ENCODE data around the gene TSHZ1. TPM values are rescaled to one million over a fixed set of nuclear protein-coding genes. Genes with fewer than 3 reads are reported as not detected.
A peak's percentile ranks its signal among the peaks of the same experiment; 100 is the strongest.

TSHZ1 gene
- total RNA-seq, result 10 to 100 TPM; 17.1 to 23.7 TPM
- 10 to 100 TPM; 68.3 to 76.0 TPM for polyA plus RNA-seq (ENCODE audit: insufficient read length in 2 of 2)
- long read RNA-seq, donor 1, full-length matches to known transcripts, result 86 of 86 reads
- long read RNA-seq, donor 1, partial matches to known transcripts, result 0 of 86 reads
- long read RNA-seq, donor 1, other reads (novel, unspliced or antisense), result 0 of 86 reads
- long read RNA-seq, donor 2, full-length matches to known transcripts, result 55 of 61 reads
- long read RNA-seq, donor 2, partial matches to known transcripts, result 6 of 61 reads
- long read RNA-seq, donor 2, other reads (novel, unspliced or antisense), result 0 of 61 reads
- long read RNA-seq, donor 3, full-length matches to known transcripts, result 57 of 57 reads
- long read RNA-seq, donor 3, partial matches to known transcripts, result 0 of 57 reads
- long read RNA-seq, donor 3, other reads (novel, unspliced or antisense), result 0 of 57 reads
- long read RNA-seq, donor 4, full-length matches to known transcripts, result 44 of 44 reads
- long read RNA-seq, donor 4, partial matches to known transcripts, result 0 of 44 reads
- long read RNA-seq, donor 4, other reads (novel, unspliced or antisense), result 0 of 44 reads

GRCh38 chr18:75210274-75211001 lies at the start of gene TSHZ1:
Gene TSHZ1, plus strand, starts transcription at chr18:75210797. Its CDS starts 1,080 bp downstream, at chr18:75211877.
- Histone ChIP-seq H3K4me3 (ENCODE audit: low read depth, low read length) (peak within 1 kb of the TSS; percentile 92), H3K4me1 (ENCODE audit: control insufficient read depth, insufficient read depth, low read length) (peaks cover 13% of the 10 kb centered on the region), H3K36me3 (ENCODE audit: control insufficient read depth, insufficient read depth, low read length) (no peaks in the 10 kb centered on the region), H3K27me3 (ENCODE audit: control insufficient read depth, insufficient read depth, low read length) (no peaks in the 10 kb centered on the region), H3K9me3 (ENCODE audit: control insufficient read depth, insufficient read depth, low read length) (no peaks in the 10 kb centered on the region), H3K27ac (ENCODE audit: low read depth, low read length) (peak within 1 kb of the TSS; percentile 97)
- 2% methylated on average over 5 of the region's 15 CpGs for WGBS (ENCODE audit: insufficient coverage)
- peak in 5 of 6 donors; percentile 81 to 98 (median 84) for DNase-seq (ENCODE audit: low read depth in 4 of 6, low spot score in 6 of 6)

GRCh38 chr18:75161256-75162028 lies 49.2 kb upstream of the TSHZ1 start:
- Histone ChIP-seq H3K4me1 (ENCODE audit: control insufficient read depth, insufficient read depth, low read length) (peaks cover 19% of the 10 kb centered on the region), H3K27me3 (ENCODE audit: control insufficient read depth, insufficient read depth, low read length) (no peaks in the 10 kb centered on the region), H3K9me3 (ENCODE audit: control insufficient read depth, insufficient read depth, low read length) (no peaks in the 10 kb centered on the region), H3K27ac (ENCODE audit: low read depth, low read length) (peak overlapping the region; percentile 37), H3K36me3 (ENCODE audit: control insufficient read depth, insufficient read depth, low read length) (no peaks in the 10 kb centered on the region), H3K4me3 (ENCODE audit: low read depth, low read length) (peak overlapping the region; percentile 10)
- peak in 2 of 6 donors; percentile 43 to 64 for DNase-seq (ENCODE audit: low read depth in 4 of 6, low spot score in 6 of 6)
- WGBS (ENCODE audit: insufficient coverage), result 71% methylated on average over 10 of the region's 14 CpGs

GRCh38 chr18:75162467-75162866 lies 48.1 kb upstream of the TSHZ1 start:
- no peaks in the 10 kb centered on the region for H3K9me3 ChIP-seq (ENCODE audit: control insufficient read depth, insufficient read depth, low read length)
- 100% methylated on average over 2 of the region's 3 CpGs for WGBS (ENCODE audit: insufficient coverage)
- H3K4me1 ChIP-seq (ENCODE audit: control insufficient read depth, insufficient read depth, low read length), result peaks cover 22% of the 10 kb centered on the region
- no peak overlapping the region for H3K27ac ChIP-seq (ENCODE audit: low read depth, low read length)
- H3K36me3 ChIP-seq (ENCODE audit: control insufficient read depth, insufficient read depth, low read length), result no peaks in the 10 kb centered on the region
- H3K27me3 ChIP-seq (ENCODE audit: control insufficient read depth, insufficient read depth, low read length), result no peaks in the 10 kb centered on the region
- DNase-seq (ENCODE audit: low read depth in 4 of 6, low spot score in 6 of 6), result no peak
- H3K4me3 ChIP-seq (ENCODE audit: low read depth, low read length), result no peak overlapping the region

GRCh38 chr18:75162978-75163377 lies 47.6 kb upstream of the TSHZ1 start:
- no peaks in the 10 kb centered on the region for H3K27me3 ChIP-seq (ENCODE audit: control insufficient read depth, insufficient read depth, low read length)
- H3K4me1 ChIP-seq (ENCODE audit: control insufficient read depth, insufficient read depth, low read length), result peaks cover 27% of the 10 kb centered on the region
- H3K36me3 ChIP-seq (ENCODE audit: control insufficient read depth, insufficient read depth, low read length), result no peaks in the 10 kb centered on the region
- WGBS (ENCODE audit: insufficient coverage), result 91% methylated on average over 4 of the region's 4 CpGs
- no peak overlapping the region for H3K27ac ChIP-seq (ENCODE audit: low read depth, low read length)
- DNase-seq (ENCODE audit: low read depth in 4 of 6, low spot score in 6 of 6), result no peak
- H3K9me3 ChIP-seq (ENCODE audit: control insufficient read depth, insufficient read depth, low read length), result no peaks in the 10 kb centered on the region
- no peak overlapping the region for H3K4me3 ChIP-seq (ENCODE audit: low read depth, low read length)

GRCh38 chr18:75163736-75164135 lies 46.9 kb upstream of the TSHZ1 start:
- Histone ChIP-seq H3K36me3 (ENCODE audit: control insufficient read depth, insufficient read depth, low read length) (no peaks in the 10 kb centered on the region), H3K27ac (ENCODE audit: low read depth, low read length) (no peak overlapping the region), H3K27me3 (ENCODE audit: control insufficient read depth, insufficient read depth, low read length) (no peaks in the 10 kb centered on the region), H3K4me3 (ENCODE audit: low read depth, low read length) (no peak overlapping the region), H3K9me3 (ENCODE audit: control insufficient read depth, insufficient read depth, low read length) (no peaks in the 10 kb centered on the region), H3K4me1 (ENCODE audit: control insufficient read depth, insufficient read depth, low read length) (peaks cover 27% of the 10 kb centered on the region)
- WGBS (ENCODE audit: insufficient coverage), result 93% methylated on average over 3 of the region's 4 CpGs
- DNase-seq (ENCODE audit: low read depth in 4 of 6, low spot score in 6 of 6), result no peak

- Histone ChIP-seq H3K4me3 (ENCODE audit: low read depth, low read length) (no peak overlapping the region), H3K4me1 (ENCODE audit: control insufficient read depth, insufficient read depth, low read length) (peaks cover 20% of the 10 kb centered on the region), H3K9me3 (ENCODE audit: control insufficient read depth, insufficient read depth, low read length) (no peaks in the 10 kb centered on the region), H3K27me3 (ENCODE audit: control insufficient read depth, insufficient read depth, low read length) (no peaks in the 10 kb centered on the region), H3K27ac (ENCODE audit: low read depth, low read length) (no peak overlapping the region), H3K36me3 (ENCODE audit: control insufficient read depth, insufficient read depth, low read length) (no peaks in the 10 kb centered on the region)
- WGBS (ENCODE audit: insufficient coverage), result 95% methylated on average over 3 of the region's 3 CpGs
- DNase-seq (ENCODE audit: low read depth in 4 of 6, low spot score in 6 of 6), result no peak
These were observed 46.1 kb upstream of the TSHZ1 start for GRCh38 chr18:75164479-75164878.

- no peaks in the 10 kb centered on the region for H3K27me3 ChIP-seq (ENCODE audit: control insufficient read depth, insufficient read depth, low read length)
- WGBS (ENCODE audit: insufficient coverage), result 89% methylated on average over 4 of the region's 8 CpGs
- no peak overlapping the region for H3K4me3 ChIP-seq (ENCODE audit: low read depth, low read length)
- no peaks in the 10 kb centered on the region for H3K9me3 ChIP-seq (ENCODE audit: control insufficient read depth, insufficient read depth, low read length)
- H3K36me3 ChIP-seq (ENCODE audit: control insufficient read depth, insufficient read depth, low read length), result no peaks in the 10 kb centered on the region
- peaks cover 14% of the 10 kb centered on the region for H3K4me1 ChIP-seq (ENCODE audit: control insufficient read depth, insufficient read depth, low read length)
- no peak overlapping the region for H3K27ac ChIP-seq (ENCODE audit: low read depth, low read length)
- DNase-seq (ENCODE audit: low read depth in 4 of 6, low spot score in 6 of 6), result no peak
These were observed 44.7 kb upstream of the TSHZ1 start for GRCh38 chr18:75165926-75166325.

- DNase-seq (ENCODE audit: low read depth in 4 of 6, low spot score in 6 of 6), result no peak
- Histone ChIP-seq H3K27me3 (ENCODE audit: control insufficient read depth, insufficient read depth, low read length) (no peaks in the 10 kb centered on the region), H3K4me1 (ENCODE audit: control insufficient read depth, insufficient read depth, low read length) (peaks cover 9% of the 10 kb centered on the region), H3K36me3 (ENCODE audit: control insufficient read depth, insufficient read depth, low read length) (no peaks in the 10 kb centered on the region), H3K27ac (ENCODE audit: low read depth, low read length) (no peak overlapping the region), H3K4me3 (ENCODE audit: low read depth, low read length) (no peak overlapping the region), H3K9me3 (ENCODE audit: control insufficient read depth, insufficient read depth, low read length) (no peaks in the 10 kb centered on the region)
- WGBS (ENCODE audit: insufficient coverage), result 90% methylated on average over 5 of the region's 10 CpGs
These were observed 43.5 kb upstream of the TSHZ1 start for GRCh38 chr18:75167137-75167536.
